GM18502 (cell line): ENCODE results near the gene C10orf95.
"Not testable (repeated sequence)": the region's sequence is repeated elsewhere in the genome, so short reads cannot be mapped to it uniquely, and the experiment has no call there.

Source experiments
- ATAC-seq: cut with Tn5 transposase; IDR thresholded peaks from one replicate; pipeline ENCODE4 v1.9.1; 2021; ENCODE audit warnings: mild to moderate bottlenecking; ENCODE audit not compliant: unreplicated experiment, poor library complexity

The C10orf95 gene, protein sequence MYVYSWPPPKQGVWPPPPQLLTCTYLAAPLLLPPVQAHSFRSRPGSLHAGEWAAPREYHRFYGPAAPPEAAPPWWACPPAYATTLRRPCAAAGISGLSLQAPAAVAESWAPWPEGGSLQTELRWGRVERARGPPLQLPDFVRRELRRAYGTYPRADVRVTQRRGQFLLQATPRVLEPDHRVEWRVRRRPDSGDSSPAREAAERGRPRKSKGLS

GRCh38 chr10:102451105-102451969 lies at the start of gene C10orf95:
Gene C10orf95 (minus strand): TSS chr10:102451543. CDS start chr10:102451093, 450 bp downstream.
- ATAC-seq, result no peak

DNA sequence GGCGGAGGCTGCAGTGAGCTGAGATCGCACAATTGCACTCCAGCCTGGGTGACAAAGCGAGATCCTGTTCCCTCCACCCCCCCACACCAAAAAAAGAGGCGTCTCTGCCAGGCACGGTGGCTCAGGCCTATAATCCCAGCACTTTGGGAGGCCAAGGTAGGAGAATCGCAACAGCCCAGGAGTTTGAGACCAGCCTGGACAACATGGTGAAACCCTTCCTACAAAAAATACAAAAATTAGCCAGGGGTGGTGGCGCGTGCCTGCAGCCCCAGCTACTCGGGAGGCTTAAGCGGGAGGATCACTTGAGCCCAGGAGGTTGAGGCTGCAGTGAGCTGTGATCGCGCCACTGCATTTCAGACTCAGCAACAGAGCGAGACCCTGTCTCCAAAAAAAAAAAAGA lies 49.3 kb upstream of the C10orf95 start:
- ATAC-seq, result not testable (repeated sequence)

DNA sequence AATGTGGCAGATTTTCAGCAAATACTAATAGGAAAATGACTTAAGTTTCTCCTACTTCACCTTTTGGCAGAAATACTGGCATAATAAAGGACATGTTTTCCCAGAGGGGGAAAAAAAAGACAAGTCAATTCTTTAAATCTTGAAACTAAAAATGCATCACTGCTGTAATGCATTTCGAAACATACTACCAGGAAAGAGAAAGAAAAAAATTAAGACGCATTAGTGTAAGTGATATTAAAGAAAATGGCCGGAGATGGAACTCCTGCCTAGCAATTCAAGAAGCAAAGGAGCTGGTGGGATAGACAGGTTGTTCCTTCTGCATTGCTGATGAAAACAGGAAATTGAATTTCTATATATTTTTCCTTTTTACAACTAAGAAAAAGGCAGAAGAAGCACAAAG lies 48.0 kb upstream of the C10orf95 start:
- no peak for ATAC-seq

DNA sequence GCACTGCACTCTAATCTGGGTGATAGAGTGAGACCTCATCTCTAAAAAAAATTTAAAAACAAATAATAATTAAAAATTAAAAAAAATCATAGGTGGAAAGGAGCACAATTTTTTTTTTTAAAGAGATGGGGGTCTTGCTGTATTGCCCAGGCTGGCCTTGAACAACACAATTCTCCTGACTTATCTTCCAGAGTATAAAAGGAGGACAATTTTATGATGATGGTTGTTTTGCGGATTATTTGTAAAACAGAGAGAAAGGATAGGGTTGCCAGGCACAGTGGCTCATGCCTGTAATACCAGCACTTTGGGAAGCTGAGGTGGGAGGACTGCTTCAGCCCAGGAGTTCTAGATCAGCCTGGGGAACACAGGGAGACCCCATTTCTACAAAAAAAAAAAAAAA lies 46.2 kb upstream of the C10orf95 start:
- no peak for ATAC-seq

GRCh38 chr10:102493771-102494170 lies 42.4 kb upstream of the C10orf95 start:
- ATAC-seq, result no peak

GRCh38 chr10:102492983-102493382 lies 41.6 kb upstream of the C10orf95 start:
- no peak for ATAC-seq

DNA sequence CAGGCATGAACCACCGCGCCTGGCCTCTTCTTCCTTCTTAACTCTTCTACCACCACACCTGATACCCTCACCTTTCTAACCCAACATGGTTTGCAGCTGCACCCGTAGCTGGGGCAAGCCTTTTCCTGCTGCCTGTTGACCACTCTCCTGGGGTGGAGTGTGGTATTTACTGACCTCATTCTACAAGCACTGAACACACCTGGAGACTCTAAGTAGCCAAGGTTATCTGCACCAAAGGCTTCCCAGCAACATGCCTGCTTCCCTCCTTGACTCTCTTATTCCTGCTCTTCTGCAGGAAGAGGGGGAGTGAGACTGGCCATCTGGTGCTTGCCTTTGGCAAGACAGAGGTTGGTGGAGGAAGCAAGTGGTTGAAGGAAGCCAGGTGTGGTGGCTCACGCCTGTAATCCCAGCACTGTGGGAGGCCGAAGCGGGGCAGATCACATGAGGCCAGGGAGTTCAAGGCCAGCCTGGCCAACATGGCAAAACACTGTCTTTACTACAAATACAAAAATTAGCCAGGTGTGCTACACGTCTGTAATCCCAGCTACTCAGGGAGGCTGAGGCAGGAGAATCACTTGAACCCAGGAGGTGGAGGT lies 41.1 kb upstream of the C10orf95 start:
- no peak for ATAC-seq

- ATAC-seq, result no peak
These were observed 39.8 kb upstream of the C10orf95 start for GRCh38 chr10:102491136-102491535.

- no peak for ATAC-seq
These were observed 33.9 kb upstream of the C10orf95 start for GRCh38 chr10:102485093-102485784.

DNA sequence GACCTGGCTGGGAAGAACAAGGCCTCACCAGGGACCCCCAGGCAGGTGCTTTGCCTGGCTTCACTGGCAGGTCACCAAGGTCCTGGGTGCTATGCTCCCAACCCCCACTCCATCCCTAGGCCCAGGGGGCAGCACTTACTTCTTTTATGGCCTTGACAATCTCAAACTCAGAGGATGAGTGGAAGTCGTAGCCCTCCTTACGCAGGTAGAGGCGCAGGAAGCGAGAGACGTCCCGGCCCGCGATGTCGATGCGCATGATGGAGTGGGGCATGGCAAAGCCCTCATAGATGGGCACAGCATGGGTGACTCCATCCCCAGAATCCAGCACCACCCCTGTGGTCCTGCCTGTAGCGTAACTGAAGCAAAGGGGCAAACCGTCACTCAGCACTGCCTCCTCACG lies 32.7 kb upstream of the C10orf95 start:
- no peak for ATAC-seq

DNA sequence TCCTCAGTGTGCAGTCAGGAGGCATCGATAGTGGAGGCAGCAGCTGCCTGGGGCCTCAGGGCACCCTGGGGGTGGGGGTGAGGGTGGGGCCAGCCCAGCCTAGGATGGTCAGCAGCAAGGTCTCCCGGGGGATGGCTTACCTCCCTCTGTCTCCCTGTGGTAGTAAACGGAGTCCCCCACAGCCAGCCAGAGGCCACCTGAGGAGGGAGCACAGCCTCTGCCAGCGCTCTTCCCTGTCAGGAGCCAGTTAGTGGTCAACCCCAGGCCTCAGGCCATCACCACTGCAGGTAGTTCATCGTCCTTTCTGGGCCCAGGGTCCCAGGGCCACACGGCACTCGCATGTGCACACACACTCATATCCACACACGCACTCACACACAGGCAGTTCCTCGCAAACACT lies 29.1 kb upstream of the C10orf95 start:
- ATAC-seq, result no peak

DNA sequence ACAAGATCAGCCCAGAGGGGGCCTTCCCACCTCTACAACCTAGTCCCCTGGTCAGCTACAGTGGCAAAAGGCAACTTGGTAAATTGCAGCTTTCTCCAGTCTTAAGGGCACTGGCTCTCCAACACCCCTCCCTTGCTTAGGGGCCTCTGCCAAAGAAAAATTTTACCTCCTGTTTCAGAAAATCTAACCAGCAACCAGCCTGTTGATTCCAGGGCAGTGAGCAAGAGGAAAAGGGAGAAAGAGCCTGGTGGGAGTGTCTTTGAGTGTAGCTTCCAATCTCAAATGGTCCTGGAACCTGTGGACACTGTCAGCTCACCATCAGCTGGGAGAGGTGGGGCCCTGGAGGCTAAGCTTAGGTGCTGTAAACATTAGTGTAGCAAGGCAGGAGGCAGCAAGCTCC lies 28.3 kb upstream of the C10orf95 start:
- no peak for ATAC-seq

DNA sequence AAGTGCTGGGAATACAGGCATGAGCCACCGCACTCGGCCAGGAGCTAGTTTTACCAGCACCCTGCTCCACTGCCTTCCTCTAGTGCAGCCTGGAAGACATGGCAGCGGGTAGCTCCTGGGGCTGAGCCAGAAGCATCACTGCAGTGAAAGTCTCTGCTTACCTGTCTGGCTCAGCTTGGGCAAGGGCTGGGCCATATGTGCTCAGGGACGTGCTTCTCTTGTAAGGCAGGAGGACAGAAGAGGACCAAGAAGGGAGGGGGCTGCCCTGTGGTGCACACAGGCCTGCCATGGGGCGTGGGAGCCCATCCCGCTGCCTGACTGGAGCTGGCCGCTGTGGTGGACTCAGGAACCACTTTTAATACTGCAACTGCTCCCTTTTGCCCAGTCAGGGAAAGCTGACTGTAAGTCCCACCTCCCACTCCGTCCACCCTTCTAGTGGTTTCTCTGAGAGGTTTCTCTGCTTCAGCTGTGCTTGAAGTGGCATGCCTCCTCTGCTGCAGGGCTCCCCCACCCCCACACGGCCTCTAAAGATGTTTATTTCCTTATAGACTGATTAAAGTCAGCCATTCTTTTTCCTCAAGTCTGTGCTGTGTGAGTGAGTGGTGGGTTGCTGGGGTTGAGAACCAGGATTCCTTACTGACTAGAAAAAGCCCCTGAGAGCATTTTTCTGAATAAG lies 25.3 kb upstream of the C10orf95 start:
- no peak for ATAC-seq

GRCh38 chr10:102475451-102476040 lies 24.2 kb upstream of the C10orf95 start:
- ATAC-seq, result no peak

DNA sequence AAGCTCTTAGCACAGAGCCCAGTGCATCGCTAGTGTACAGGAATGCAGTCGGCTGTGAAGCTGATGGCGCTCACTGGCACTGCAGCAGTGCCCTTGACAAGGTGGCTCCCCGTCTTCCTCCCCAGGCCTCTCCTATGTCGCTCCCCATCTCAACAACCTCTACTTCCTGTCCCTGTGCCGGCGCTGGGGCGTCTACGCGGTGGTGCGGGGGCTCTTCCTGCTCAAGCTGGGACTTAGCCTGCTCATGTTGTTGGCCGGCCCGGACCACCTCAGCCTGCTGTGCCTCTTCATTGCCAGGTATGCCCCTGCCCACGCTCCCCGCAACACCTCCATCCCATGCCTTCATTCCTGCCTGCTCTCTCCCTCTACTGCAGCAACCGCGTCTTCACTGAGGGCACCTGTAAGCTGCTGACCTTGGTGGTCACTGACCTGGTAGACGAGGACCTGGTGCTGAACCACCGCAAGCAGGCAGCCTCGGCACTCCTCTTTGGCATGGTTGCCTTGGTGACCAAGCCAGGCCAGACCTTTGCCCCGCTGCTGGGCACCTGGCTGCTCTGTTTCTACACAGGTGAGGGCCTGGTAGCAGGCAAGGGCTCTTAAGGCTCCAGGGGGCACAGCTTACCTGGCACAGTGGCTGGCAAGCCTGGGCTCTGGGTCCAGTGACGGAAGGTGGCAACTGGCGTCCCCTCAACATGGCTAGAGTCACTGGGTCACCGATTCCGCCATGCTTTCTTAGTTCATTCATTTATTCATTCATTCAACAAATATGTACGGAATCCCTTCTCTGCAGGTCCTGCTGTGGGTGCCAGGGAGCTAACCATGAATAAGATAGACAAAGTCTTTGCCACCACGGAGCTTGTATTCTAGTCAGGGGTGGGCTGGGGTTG lies 22.3 kb upstream of the C10orf95 start:
- ATAC-seq, result no peak

DNA sequence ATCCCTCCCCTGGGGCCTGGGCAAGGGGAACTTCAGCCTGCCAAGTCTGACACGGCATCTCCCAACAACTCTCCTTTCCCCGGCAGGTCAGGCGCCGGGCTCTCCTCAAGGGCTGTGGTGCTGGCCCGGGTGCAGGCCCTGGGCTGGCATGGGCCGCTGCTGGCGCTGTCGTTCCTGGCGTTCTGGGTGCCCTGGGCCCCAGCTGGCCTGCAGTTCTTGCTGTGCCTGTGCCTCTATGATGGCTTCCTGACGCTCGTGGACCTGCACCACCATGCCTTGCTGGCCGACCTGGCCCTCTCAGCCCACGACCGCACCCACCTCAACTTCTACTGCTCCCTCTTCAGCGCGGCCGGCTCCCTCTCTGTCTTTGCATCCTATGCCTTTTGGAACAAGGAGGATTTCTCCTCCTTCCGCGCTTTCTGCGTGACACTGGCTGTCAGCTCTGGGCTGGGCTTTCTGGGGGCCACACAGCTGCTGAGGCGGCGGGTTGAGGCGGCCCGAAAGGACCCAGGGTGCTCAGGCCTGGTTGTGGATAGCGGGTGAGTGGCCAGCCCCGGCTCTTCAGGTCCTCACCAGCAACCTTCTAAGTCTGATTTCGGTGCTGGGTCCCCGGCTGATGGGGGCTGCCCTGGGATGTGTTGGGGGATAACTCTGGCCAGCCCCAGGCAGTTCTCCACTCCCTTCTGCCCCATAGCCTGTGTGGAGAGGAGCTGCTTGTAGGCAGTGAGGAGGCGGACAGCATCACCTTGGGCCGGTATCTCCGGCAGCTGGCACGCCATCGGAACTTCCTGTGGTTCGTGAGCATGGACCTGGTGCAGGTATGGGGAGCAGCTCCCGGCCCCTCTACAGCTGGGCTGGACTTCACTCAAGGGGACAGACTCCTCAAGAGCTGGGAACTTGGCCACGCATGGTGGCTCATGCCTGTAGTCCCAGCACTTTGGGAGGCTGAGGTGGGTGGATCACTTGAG lies 19.5 kb upstream of the C10orf95 start:
- ATAC-seq, result no peak

DNA sequence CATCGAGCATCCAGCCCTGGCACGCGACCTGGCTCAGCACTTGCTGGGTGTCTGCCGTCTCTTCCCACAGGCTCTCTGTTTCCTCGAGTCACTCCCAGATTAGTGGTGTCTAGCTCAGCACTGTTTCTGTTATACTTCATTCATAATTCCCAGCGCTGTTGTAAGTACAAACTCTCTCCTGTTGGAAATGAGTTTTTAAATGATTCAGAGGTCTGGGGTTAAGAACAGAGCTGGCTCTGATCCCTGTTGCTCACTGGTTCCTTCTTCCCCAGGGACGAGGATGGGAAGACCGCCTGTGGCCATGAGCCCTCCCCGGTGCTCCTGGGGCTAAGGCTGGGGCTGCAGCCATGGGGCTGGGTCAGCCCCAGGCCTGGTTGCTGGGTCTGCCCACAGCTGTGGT lies 17.3 kb upstream of the C10orf95 start:
- no peak for ATAC-seq

DNA sequence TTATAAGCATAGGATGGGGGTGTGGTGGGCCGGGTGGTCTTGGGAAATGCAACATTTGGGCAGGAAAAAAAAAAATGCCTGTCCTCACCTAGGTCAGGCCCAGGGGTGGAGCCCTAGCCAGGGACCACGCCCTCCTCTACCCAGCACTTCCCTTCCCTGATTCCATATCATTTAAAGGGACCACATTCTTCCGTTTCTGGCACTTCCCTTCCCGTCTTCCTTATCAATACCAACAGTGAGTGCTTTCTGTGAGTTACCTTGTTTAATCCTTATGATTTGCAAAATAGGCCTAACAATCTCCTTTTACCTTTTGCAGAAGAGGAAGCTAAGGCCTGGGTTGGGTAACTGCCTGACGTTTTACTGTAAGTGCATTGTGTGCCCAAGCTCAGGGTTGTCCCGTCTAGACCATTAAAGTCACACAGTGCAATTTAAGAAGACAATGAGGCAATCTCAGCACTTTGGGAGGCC lies 16.7 kb upstream of the C10orf95 start:
- no peak for ATAC-seq
